H9 (cell line): Measurements from ENCODE around the gene PMEPA1. TPM values are rescaled to one million over a fixed set of nuclear protein-coding genes. Genes with fewer than 3 reads are reported as not detected.

Experiments
- DNase-seq: peaks from one replicate; pipeline ENCODE4 v3.0.0-alpha.2; 2017
- H2AFZ ChIP-seq: one replicate; pipeline ENCODE4 v1.6.1; 2013; ENCODE audit warnings: mild to moderate bottlenecking, low read length, control low read depth, moderate library complexity
- H2AK5ac ChIP-seq: 2 replicates; pipeline ENCODE4 v1.6.1; 2013; ENCODE audit warnings: low read length, control low read depth, mixed read lengths; ENCODE audit not compliant: insufficient read length
- H2BK120ac ChIP-seq: one replicate; pipeline ENCODE4 v1.6.1; 2013; ENCODE audit warnings: low read depth, mild to moderate bottlenecking, low read length, control low read depth, inconsistent platforms; ENCODE audit not compliant: poor library complexity, severe bottlenecking
- H2BK12ac ChIP-seq: 2 replicates; pipeline ENCODE4 v1.6.1; 2013; ENCODE audit warnings: low read length, control low read depth, mixed read lengths, low read depth; ENCODE audit not compliant: insufficient read length
- H2BK15ac ChIP-seq: 2 replicates; pipeline ENCODE4 v1.6.1; 2013; ENCODE audit warnings: low read depth, low read length, control low read depth
- H2BK20ac ChIP-seq: one replicate; pipeline ENCODE4 v1.6.1; 2013; ENCODE audit warnings: low read depth, mild to moderate bottlenecking, low read length, control low read depth, inconsistent platforms; ENCODE audit not compliant: poor library complexity, severe bottlenecking
- H2BK5ac ChIP-seq: 2 replicates; pipeline ENCODE4 v1.6.1; 2013; ENCODE audit warnings: low read length, control low read depth, mixed read lengths; ENCODE audit not compliant: insufficient read length
- H3K14ac ChIP-seq: 2 replicates; pipeline ENCODE4 v1.6.1; 2013; ENCODE audit warnings: low read length, control low read depth; ENCODE audit not compliant: insufficient read depth
- H3K18ac ChIP-seq: 2 replicates; pipeline ENCODE4 v1.6.1; 2013; ENCODE audit warnings: low read depth, mild to moderate bottlenecking, mixed read lengths, low read length, control low read depth; ENCODE audit not compliant: insufficient read length
- H3K23ac ChIP-seq: 2 replicates; pipeline ENCODE4 v1.6.1; 2013; ENCODE audit warnings: low read length, control low read depth, mixed read lengths, low read depth; ENCODE audit not compliant: insufficient read length
- H3K23me2 ChIP-seq: 2 replicates; pipeline ENCODE4 v1.6.1; 2013; ENCODE audit warnings: low read depth, mild to moderate bottlenecking, mixed read lengths, low read length, control low read depth; ENCODE audit not compliant: insufficient read length, poor library complexity, severe bottlenecking
- H3K27ac ChIP-seq: 2 replicates; pipeline ENCODE4 v1.5.1; 2013; ENCODE audit warnings: low read length, control low read depth, mixed read lengths, low read depth; ENCODE audit not compliant: insufficient read length
- H3K27me3 ChIP-seq: 2 replicates; pipeline ENCODE4 v1.6.1; 2013; ENCODE audit warnings: low read length, control low read depth, inconsistent platforms; ENCODE audit not compliant: insufficient read depth
- H3K4ac ChIP-seq: 2 replicates; pipeline ENCODE4 v1.6.1; 2013; ENCODE audit warnings: low read depth, mild to moderate bottlenecking, control low read depth, inconsistent platforms, low read length, moderate library complexity
- H3K4me1 ChIP-seq: 2 replicates; pipeline ENCODE4 v1.6.1; 2013; ENCODE audit warnings: low read length, control low read depth, inconsistent platforms; ENCODE audit not compliant: insufficient read depth
- H3K4me2 ChIP-seq: 2 replicates; pipeline ENCODE4 v1.6.1; 2013; ENCODE audit warnings: low read length, control low read depth, mixed read lengths; ENCODE audit not compliant: insufficient read length, insufficient read depth
- H3K56ac ChIP-seq: 2 replicates; pipeline ENCODE4 v1.6.1; 2013; ENCODE audit warnings: low read depth, mild to moderate bottlenecking, mixed read lengths, low read length, control low read depth; ENCODE audit not compliant: insufficient read length
- H3K79me1 ChIP-seq: 2 replicates; pipeline ENCODE4 v1.6.1; 2013; ENCODE audit warnings: low read depth, mild to moderate bottlenecking, moderate library complexity, low read length, control low read depth, inconsistent platforms; ENCODE audit not compliant: insufficient read depth, poor library complexity, severe bottlenecking
- H3K79me2 ChIP-seq: 2 replicates; pipeline ENCODE4 v1.6.1; 2013; ENCODE audit warnings: low read length, control low read depth, inconsistent platforms; ENCODE audit not compliant: insufficient read depth
- H3K9ac ChIP-seq: 2 replicates; pipeline ENCODE4 v1.6.1; 2013; ENCODE audit warnings: low read length, control low read depth, mixed read lengths; ENCODE audit not compliant: insufficient read length; ENCODE audit errors: extremely low read depth
- H3K9me3 ChIP-seq: one replicate; pipeline ENCODE4 v1.6.1; 2013; ENCODE audit warnings: low read depth, low read length, inconsistent platforms; ENCODE audit not compliant: control insufficient read depth
- H3T11ph ChIP-seq: one replicate; pipeline ENCODE4 v1.6.1; 2013; ENCODE audit warnings: mild to moderate bottlenecking, low read length, control low read depth, inconsistent platforms
- H4K20me1 ChIP-seq: one replicate; pipeline ENCODE4 v1.6.1; 2013; ENCODE audit not compliant: control insufficient read depth, insufficient read length, insufficient read depth
- H4K5ac ChIP-seq: 2 replicates; pipeline ENCODE4 v1.6.1; 2013; ENCODE audit warnings: low read depth, mild to moderate bottlenecking, mixed read lengths, low read length, control low read depth; ENCODE audit not compliant: insufficient read length
- H4K8ac ChIP-seq: replicated peaks from 2 replicates; pipeline ENCODE4 v1.6.1; 2013; ENCODE audit warnings: low read length, control low read depth, mixed read lengths, low read depth; ENCODE audit not compliant: insufficient read length
- H4K91ac ChIP-seq: 2 replicates; pipeline ENCODE4 v1.6.1; 2013; ENCODE audit warnings: low read depth, mild to moderate bottlenecking, moderate library complexity, mixed read lengths, low read length, control low read depth; ENCODE audit not compliant: insufficient read length
- H3K27ac Mint-ChIP-seq, 3 experiments: 2 replicates in 2 of 3; 3 replicates in 1 of 3; pipeline ENCODE4 v1.8.0; 2020 to 2021; ENCODE audit warnings: mixed read lengths in 3 of 3, mild to moderate bottlenecking in 1 of 3, moderate library complexity in 1 of 3
- H3K27me3 Mint-ChIP-seq: 2 replicates; pipeline ENCODE4 v1.8.0; 2021; ENCODE audit warnings: low read depth, mild to moderate bottlenecking, moderate library complexity, mixed read lengths
- H3K36me3 Mint-ChIP-seq, 3 experiments: 2 replicates in 2 of 3; 3 replicates in 1 of 3; pipeline ENCODE4 v1.8.0; 2020 to 2021; ENCODE audit warnings: low read depth in 3 of 3, mixed read lengths in 3 of 3; ENCODE audit not compliant: insufficient read depth in 1 of 3
- H3K4me1 Mint-ChIP-seq, 2 experiments: 2 replicates each; pipeline ENCODE4 v1.8.0; 2020; ENCODE audit warnings: mixed read lengths in 2 of 2
- H3K4me3 Mint-ChIP-seq, 2 experiments: 2 replicates in 1 of 2; 3 replicates in 1 of 2; pipeline ENCODE4 v1.8.0; 2020 to 2021; ENCODE audit warnings: mild to moderate bottlenecking in 2 of 2, mixed read lengths in 2 of 2, moderate library complexity in 1 of 2
- H3K9me3 Mint-ChIP-seq, 2 experiments: 2 replicates in 1 of 2; 3 replicates in 1 of 2; pipeline ENCODE4 v1.8.0; 2020; ENCODE audit warnings: mild to moderate bottlenecking in 2 of 2, mixed read lengths in 2 of 2, moderate library complexity in 1 of 2
- WGBS: extraction: QIAGEN DNeasy Blood & Tissue Kit; methylation state at CpG from one replicate; pipeline ENCODE4 v1.1.7; 2013; ENCODE audit warnings: missing lambda C conversion rate, low lambda C conversion rate, mixed read lengths; ENCODE audit not compliant: insufficient read length; ENCODE audit errors: extremely low coverage; 5-methylcytosine and 5-hydroxymethylcytosine counted together
- total RNA-seq: library from RNA; stranded (reverse); gene quantifications from 2 replicates; pipeline ENCODE4 v1.2.1, GENCODE V29; 2021
- TF ChIP-seq, protein P1 (sequence below): fragments of 200-600 bp; sonication (generic); conservative IDR thresholded peaks from 3 replicates; pipeline ENCODE4 v1.8.0; 2021; ENCODE audit warnings: antibody characterized with exemption, mild to moderate bottlenecking

The PMEPA1 gene
- total RNA-seq, 1 experiment from 2014 or later, result 34.6 TPM

- Mint-ChIP-seq H3K4me3 (no peak overlapping the region), H3K27me3 (no peaks in the 10 kb centered on the region), H3K36me3 (peaks cover 0 to 9% (median 0%) of the 10 kb centered on the region in 3 experiments; a peak in 3 of 7 replicates), H3K27ac (no peak overlapping the region), H3K4me1 (peaks cover 46 to 54% of the 10 kb centered on the region in 2 experiments), H3K9me3 (no peaks in the 10 kb centered on the region)
- Histone ChIP-seq H3K79me2 (peaks cover 15% of the 10 kb centered on the region; the same call in 1 of the 2 replicates), H3T11ph (no peak overlapping the region), H3K4me1 (no peaks in the 10 kb centered on the region; the same call in 1 of the 2 replicates), H3K4me2 (no peak overlapping the region), H2AFZ (no peak overlapping the region), H3K27me3 (no peaks in the 10 kb centered on the region), H4K8ac (no peak overlapping the region), H4K5ac (no peak overlapping the region), H4K91ac (no peak overlapping the region), H3K9ac (no peak overlapping the region), H3K56ac (no peak overlapping the region), H2BK12ac (no peak overlapping the region), H4K20me1 (no peaks in the 10 kb centered on the region), H2AK5ac (no peak overlapping the region), H2BK20ac (no peak overlapping the region), H3K9me3 (no peaks in the 10 kb centered on the region), H2BK120ac (no peak overlapping the region), H2BK5ac (no peak overlapping the region), H3K27ac (no peak overlapping the region), H3K79me1 (no peaks in the 10 kb centered on the region), H3K23ac (no peak overlapping the region), H3K14ac (no peak overlapping the region), H3K18ac (no peak overlapping the region), H2BK15ac (no peak overlapping the region), H3K23me2 (no peaks in the 10 kb centered on the region), H3K4ac (no peak overlapping the region)
- WGBS, result no CpG with 5 or more reads among the region's 14 CpGs
- no peak for DNase-seq
- TF ChIP-seq, protein P1, sequence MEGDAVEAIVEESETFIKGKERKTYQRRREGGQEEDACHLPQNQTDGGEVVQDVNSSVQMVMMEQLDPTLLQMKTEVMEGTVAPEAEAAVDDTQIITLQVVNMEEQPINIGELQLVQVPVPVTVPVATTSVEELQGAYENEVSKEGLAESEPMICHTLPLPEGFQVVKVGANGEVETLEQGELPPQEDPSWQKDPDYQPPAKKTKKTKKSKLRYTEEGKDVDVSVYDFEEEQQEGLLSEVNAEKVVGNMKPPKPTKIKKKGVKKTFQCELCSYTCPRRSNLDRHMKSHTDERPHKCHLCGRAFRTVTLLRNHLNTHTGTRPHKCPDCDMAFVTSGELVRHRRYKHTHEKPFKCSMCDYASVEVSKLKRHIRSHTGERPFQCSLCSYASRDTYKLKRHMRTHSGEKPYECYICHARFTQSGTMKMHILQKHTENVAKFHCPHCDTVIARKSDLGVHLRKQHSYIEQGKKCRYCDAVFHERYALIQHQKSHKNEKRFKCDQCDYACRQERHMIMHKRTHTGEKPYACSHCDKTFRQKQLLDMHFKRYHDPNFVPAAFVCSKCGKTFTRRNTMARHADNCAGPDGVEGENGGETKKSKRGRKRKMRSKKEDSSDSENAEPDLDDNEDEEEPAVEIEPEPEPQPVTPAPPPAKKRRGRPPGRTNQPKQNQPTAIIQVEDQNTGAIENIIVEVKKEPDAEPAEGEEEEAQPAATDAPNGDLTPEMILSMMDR, result no peak
Measured at GRCh38 chr20:57664924-57665588, 44.8 kb downstream of the PMEPA1 start.
